Mesenteric fat pad (tissue), 1 donor: ENCODE measurements around the gene FYN. TPM values are rescaled to one million over a fixed set of nuclear protein-coding genes. Genes with fewer than 3 reads are reported as not detected.

Source experiments
- DNase-seq: peaks from one replicate; pipeline ENCODE4 v3.0.0-alpha.2; 2020; ENCODE audit warnings: low spot score
- total RNA-seq: library from RNA; stranded (reverse); fragmentation: NEBNext Ultra II Directional; extraction: Animal tissue kit (Norgen Biotek cat#: 25700); gene quantifications from one replicate; pipeline ENCODE4 v1.2.1, GENCODE V29; 2021
- donor health status: DM: yes; HTN: yes; CAD: no.

Gene FYN
- total RNA-seq, 1 donor from 2014 or later = 183 TPM

- no peak for DNase-seq
Observed at GRCh38 chr6:111884068-111884467, 10.8 kb upstream of the FYN start.

GRCh38 chr6:111880181-111880888, 7.1 kb upstream of the FYN start:
- no peak for DNase-seq

- DNase-seq = no peak
Observed at GRCh38 chr6:111875741-111876140, 2.5 kb upstream of the FYN start.

GRCh38 chr6:111874025-111874415, 768 bp upstream of the FYN start:
- no peak for DNase-seq

DNA sequence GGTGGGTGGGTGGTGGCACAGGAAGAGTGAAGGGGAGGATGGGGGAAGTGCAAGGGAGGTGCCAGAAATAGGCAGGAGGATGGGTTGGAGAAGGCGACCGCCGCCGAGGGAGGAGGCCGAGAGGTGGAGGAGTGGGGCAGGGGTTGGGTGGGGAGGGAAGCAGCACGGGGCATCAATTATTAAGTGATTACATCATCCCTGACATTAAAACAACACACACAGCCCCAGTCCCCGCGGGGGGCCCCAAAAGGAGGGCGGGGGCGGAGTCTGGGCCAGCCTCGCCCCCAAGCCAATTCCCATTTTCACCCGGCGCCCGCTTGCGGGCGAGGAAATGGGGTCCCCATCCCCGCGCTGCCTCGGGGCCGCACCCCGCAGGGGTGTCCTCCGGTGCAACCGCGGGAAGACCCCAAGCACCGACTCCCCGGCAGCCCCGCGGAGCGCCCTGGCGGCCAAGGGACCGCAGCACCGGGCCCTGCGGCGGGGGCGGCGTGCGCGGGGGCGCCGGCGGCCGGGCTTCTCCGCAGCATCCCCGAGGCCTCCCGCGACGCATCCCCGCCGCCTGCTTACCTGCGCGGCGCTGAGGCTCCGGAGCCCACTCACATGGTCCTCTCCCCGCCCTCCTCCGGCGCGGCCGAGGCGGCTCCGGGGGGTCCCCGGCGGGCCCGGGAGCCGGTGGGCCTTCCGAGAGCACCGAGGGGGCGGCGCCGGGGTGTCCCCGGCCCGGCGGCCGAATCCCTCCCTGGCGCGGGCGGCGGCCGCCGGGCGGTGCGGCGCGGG, 663 bp downstream of the FYN start:
- DNase-seq = no peak

- DNase-seq = no peak
Observed at GRCh38 chr6:111871725-111872400, 1.4 kb downstream of the FYN start.

- DNase-seq = no peak
Observed at GRCh38 chr6:111871207-111871606, 2.0 kb downstream of the FYN start.

DNA sequence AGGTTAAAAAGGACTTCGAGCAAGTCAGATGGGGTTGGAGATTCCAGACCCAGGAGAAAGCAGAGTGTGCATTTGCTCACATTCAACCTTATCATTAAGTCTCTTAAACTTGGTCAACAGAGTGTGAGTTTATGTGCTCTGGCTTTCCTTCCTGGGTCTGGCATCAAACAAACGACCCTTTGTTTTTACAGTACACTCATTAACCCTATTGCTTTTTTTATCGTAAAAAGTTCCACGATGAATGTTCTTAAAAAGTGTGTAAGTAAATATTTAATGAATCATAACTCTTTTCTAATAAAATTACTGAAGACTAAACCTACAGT, 2.5 kb downstream of the FYN start:
- DNase-seq = no peak

GRCh38 chr6:111870051-111870741, 3.1 kb downstream of the FYN start:
- DNase-seq = no peak

DNA sequence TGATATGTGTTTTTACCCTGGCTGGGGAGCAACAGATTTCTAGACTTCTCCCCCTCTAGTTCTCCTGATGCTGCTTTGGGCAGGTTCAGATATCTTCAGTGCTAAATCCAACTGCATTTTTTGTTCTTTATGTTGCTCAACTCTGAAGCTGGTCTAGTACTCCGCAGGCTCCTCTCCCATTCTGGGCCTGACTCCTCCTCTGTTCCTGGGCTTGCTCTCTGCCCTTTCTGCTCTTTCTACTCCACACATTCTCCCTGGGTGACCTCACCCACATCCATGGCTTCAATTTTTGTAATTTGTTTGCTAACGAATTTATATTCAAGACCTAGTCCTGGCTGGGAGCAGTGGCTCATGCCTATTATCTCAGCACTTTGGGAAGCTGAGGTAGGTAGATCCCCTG, 6.4 kb downstream of the FYN start:
- no peak for DNase-seq

- DNase-seq = no peak
Observed at GRCh38 chr6:111865909-111866546, 7.2 kb downstream of the FYN start.

GRCh38 chr6:111865049-111865585, 8.1 kb downstream of the FYN start:
- no peak for DNase-seq

DNA sequence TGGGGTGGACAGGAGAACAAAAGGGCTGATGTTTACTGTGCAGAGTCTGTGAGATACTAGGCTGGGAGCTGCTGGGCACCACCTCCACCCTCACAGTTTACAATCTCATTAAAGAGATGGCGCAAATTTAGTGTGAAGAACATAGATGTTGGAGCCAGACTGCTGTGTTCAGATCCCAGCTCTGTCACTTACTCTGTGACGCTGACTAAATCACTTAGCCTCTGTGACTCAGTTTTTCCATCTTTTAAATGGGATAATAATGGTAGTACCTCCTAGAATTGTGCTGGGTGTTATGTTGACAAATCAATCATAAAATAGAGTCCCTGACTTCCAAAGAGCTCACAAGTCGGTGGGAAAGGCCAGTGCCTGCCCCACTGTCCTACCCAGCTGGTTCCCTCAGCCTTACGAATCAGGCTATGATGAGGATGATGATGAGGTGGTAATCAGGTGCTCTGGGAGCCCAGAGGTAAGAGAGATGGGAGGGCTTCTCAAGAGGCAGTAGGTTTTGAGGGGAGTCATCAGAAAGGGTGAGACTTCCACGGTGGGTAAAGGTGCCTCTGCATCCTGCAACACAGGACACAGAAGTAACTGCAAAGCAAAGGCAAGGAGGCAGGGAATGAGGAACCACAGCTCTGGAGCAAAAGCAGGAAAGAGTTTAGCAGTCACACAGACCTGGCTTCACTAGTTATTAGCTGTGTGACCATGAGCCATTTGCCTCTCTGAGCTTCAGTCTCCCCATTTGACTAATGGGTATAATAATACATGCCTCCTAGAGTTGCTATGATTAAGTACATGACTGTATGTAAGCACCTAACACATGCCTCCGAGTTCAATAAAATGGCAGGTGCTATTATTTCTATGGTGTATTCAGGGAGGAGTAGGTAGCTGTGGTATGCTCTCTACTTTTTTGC, 8.9 kb downstream of the FYN start:
- no peak for DNase-seq

- DNase-seq = no peak
Observed at GRCh38 chr6:111862741-111863140, 10.5 kb downstream of the FYN start.

GRCh38 chr6:111862314-111862713, 10.9 kb downstream of the FYN start:
- DNase-seq = no peak

- DNase-seq = no peak
Observed at GRCh38 chr6:111861431-111861885, 11.8 kb downstream of the FYN start.

GRCh38 chr6:111858347-111858746, 14.9 kb downstream of the FYN start:
- DNase-seq = no peak

GRCh38 chr6:111857674-111858337, 15.4 kb downstream of the FYN start:
- no peak for DNase-seq

DNA sequence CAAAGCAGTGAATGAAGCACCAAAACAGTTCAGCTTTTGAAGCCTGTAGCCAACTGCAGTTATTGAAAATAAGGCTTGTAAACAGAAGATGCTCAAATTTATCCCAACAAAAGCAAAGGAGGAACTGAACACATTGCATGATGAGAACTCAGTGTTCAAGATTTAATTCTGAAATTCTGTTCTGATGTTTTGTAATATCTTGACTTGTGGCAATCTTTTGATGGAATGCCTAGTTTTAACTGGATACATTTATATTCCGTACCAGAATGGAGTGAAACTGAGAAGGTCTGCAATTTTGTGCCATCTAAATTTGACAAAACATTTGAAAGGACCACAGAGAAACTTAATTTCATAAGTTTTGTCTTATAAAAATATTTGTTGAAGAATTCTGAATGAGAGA, 17.5 kb downstream of the FYN start:
- no peak for DNase-seq
